Mucosa of descending colon (tissue), 3 donors: ENCODE measurements around the gene BBX. TPM values are rescaled to one million over a fixed set of nuclear protein-coding genes. Genes with fewer than 3 reads are reported as not detected.

Experiments
- ATAC-seq: fragments of 200-7000 bp; cut with Tn5 transposase; one replicate; pipeline ENCODE4 v1.9.1; 2020; ENCODE audit warnings: mild to moderate bottlenecking, moderate library complexity
- DNase-seq, 3 donors: peaks; one replicate each; pipeline ENCODE4 v3.0.0-alpha.2; 2020
- H3K36me3 ChIP-seq: fragments of 200-600 bp; one replicate; pipeline ENCODE4 v1.8.0; 2021; ENCODE audit warnings: low read depth, mild to moderate bottlenecking
- H3K4me1 ChIP-seq: fragments of 200-600 bp; one replicate; pipeline ENCODE4 v1.8.0; 2021; ENCODE audit warnings: low read depth, mild to moderate bottlenecking
- H3K4me3 ChIP-seq: fragments of 200-600 bp; one replicate; pipeline ENCODE4 v1.8.0; 2021; ENCODE audit warnings: mild to moderate bottlenecking
- H3K9me3 ChIP-seq: fragments of 200-600 bp; one replicate; pipeline ENCODE4 v1.8.0; 2021; ENCODE audit warnings: mild to moderate bottlenecking
- CTCF ChIP-seq: fragments of 200-600 bp; IDR thresholded peaks from one replicate; pipeline ENCODE4 v1.8.0; 2022; ENCODE audit warnings: antibody characterized with exemption, mild to moderate bottlenecking
- intact Hi-C, 2 donors: fragments of 100-400 bp; cut with DNase I in 1 of 2; cut with micrococcal nuclease in 1 of 2; formaldehyde crosslinking; loops; one replicate each; pipeline versions ENCODE4 v1.11.0 to v1.11.1; 2022; cut with DNase I, micrococcal nuclease
- total RNA-seq, 3 donors: library from RNA; stranded (reverse); fragmentation: NEBNext Ultra II Directional in 2 of 3; extraction: Animal tissue kit (Norgen Biotek cat#: 25700) in 2 of 3; gene quantifications; one replicate each; pipeline versions ENCODE4 v1.2.1 to v1.2.4, GENCODE V29; 2021 to 2023
- donor health status: DM: no; HTN: no; CAD: no; lungs with moderate emphysema.
- donor health status: DM: no; HTN: no; CAD: no.
- donor health status: DM: no; HTN: yes; CAD: no.

BBX gene
- total RNA-seq, 3 donors from 2014 or later, result 24.4 to 69.9 (median 26.0) TPM

GRCh38 chr3:107643038-107643883 is 120.5 kb downstream of the BBX start:
- Histone ChIP-seq H3K9me3 (no peaks in the 10 kb centered on the region), H3K4me3 (no peak overlapping the region), H3K36me3 (no peaks in the 10 kb centered on the region), H3K4me1 (no peaks in the 10 kb centered on the region)
- intact Hi-C loops, result no loop called here
- no peak for TF ChIP-seq CTCF
- ATAC-seq (no peak), DNase-seq (no peak)

- intact Hi-C loops, result no loop called here
- H3K9me3 ChIP-seq, result no peaks in the 10 kb centered on the region
- no peak overlapping the region for H3K4me3 ChIP-seq
- no peaks in the 10 kb centered on the region for H3K4me1 ChIP-seq
- H3K36me3 ChIP-seq, result no peaks in the 10 kb centered on the region
- ATAC-seq (no peak), DNase-seq (no peak)
- TF ChIP-seq CTCF, result no peak
Measured at GRCh38 chr3:107644631-107645030, 121.9 kb downstream of the BBX start.

- Histone ChIP-seq H3K4me1 (no peaks in the 10 kb centered on the region), H3K9me3 (no peaks in the 10 kb centered on the region), H3K36me3 (no peaks in the 10 kb centered on the region), H3K4me3 (no peak overlapping the region)
- DNase-seq, result no peak
- no peak for ATAC-seq
- intact Hi-C loops, result no loop called here
- TF ChIP-seq CTCF, result no peak
Measured at GRCh38 chr3:107650788-107651187, 128.0 kb downstream of the BBX start.

GRCh38 chr3:107651782-107652181 is 129.0 kb downstream of the BBX start:
- DNase-seq, result no peak
- Histone ChIP-seq H3K9me3 (no peaks in the 10 kb centered on the region), H3K4me1 (no peaks in the 10 kb centered on the region), H3K36me3 (no peaks in the 10 kb centered on the region), H3K4me3 (no peak overlapping the region)
- ATAC-seq, result no peak
- intact Hi-C loops, result no loop called here
- TF ChIP-seq CTCF, result no peak

GRCh38 chr3:107654218-107654617 is 131.5 kb downstream of the BBX start:
- Histone ChIP-seq H3K4me3 (no peak overlapping the region), H3K36me3 (no peaks in the 10 kb centered on the region), H3K4me1 (no peaks in the 10 kb centered on the region), H3K9me3 (no peaks in the 10 kb centered on the region)
- no peak for TF ChIP-seq CTCF
- no peak for DNase-seq
- intact Hi-C loops, result no loop called here
- no peak for ATAC-seq
